Panc1 (cell line): ENCODE measurements around the gene C19orf47. TPM values are rescaled to one million over a fixed set of nuclear protein-coding genes. Genes with fewer than 3 reads are reported as not detected.
A peak's percentile ranks its signal among the peaks of the same experiment; 100 is the strongest.

ENCODE experiments used
- ATAC-seq: fragments of 200-7000 bp; cut with Tn5 transposase; 2 replicates; pipeline ENCODE4 v1.9.1; 2020; ENCODE audit warnings: mild to moderate bottlenecking, moderate library complexity
- BruUV-seq: library from RNA; stranded (reverse); fragments of 400-500 nt; replicated peaks from 2 replicates; lab custom pipeline; 2021; lab: Mats Ljungman, UMichigan
- CTCF ChIA-PET: fragments of 300-600 bp; sonication (Branson Sonifier 250); formaldehyde crosslinking; loops from one replicate; lab custom pipeline; 2022; ENCODE audit warnings: antibody characterized with exemption; lab: Charles Lee
- POLR2A ChIA-PET: fragments of 300-600 bp; sonication (Branson Sonifier 250); formaldehyde crosslinking; loops from one replicate; lab custom pipeline; 2022; ENCODE audit warnings: antibody characterized with exemption; lab: Charles Lee
- DNase-seq: peaks from one replicate; pipeline ENCODE4 v3.0.0-alpha.2; 2010; ENCODE audit warnings: low read depth, low spot score
- H3K27ac ChIP-seq: 2 replicates; pipeline ENCODE4 v1.5.1; 2011; ENCODE audit warnings: mild to moderate bottlenecking, low read length, inconsistent platforms
- H3K27me3 ChIP-seq: fragments of 200-500 bp; sonication (Bioruptor generic); 2 replicates; pipeline ENCODE4 v1.6.0; 2014; ENCODE audit warnings: low read length, inconsistent platforms; ENCODE audit not compliant: control insufficient read depth, insufficient read depth
- H3K36me3 ChIP-seq: fragments of 200-500 bp; sonication (Bioruptor generic); 2 replicates; pipeline ENCODE4 v1.5.1; 2014; ENCODE audit warnings: inconsistent platforms, mild to moderate bottlenecking, low read length, moderate library complexity; ENCODE audit not compliant: control insufficient read depth, insufficient read depth
- H3K4me1 ChIP-seq: 2 replicates; pipeline ENCODE4 v1.5.1; 2011; ENCODE audit warnings: inconsistent platforms, mild to moderate bottlenecking, low read length, moderate library complexity; ENCODE audit not compliant: control insufficient read depth, insufficient read depth
- H3K4me3 ChIP-seq, 2 experiments: 2 replicates each; pipeline ENCODE4 v1.5.1; 2011 to 2012; ENCODE audit warnings: low read depth in 2 of 2, low read length in 2 of 2, mild to moderate bottlenecking in 2 of 2, inconsistent platforms in 1 of 2, moderate library complexity in 1 of 2
- H3K9me3 ChIP-seq: fragments of 200-500 bp; sonication (Bioruptor generic); 2 replicates; pipeline ENCODE4 v1.5.1; 2014; ENCODE audit warnings: low read depth, mild to moderate bottlenecking, inconsistent platforms, low read length, moderate library complexity; ENCODE audit not compliant: control insufficient read depth, insufficient read depth
- CTCF ChIP-seq: fragments of 450-650 bp; IDR thresholded peaks from 2 replicates; pipeline ENCODE4 v1.5.1; 2017; ENCODE audit warnings: mild to moderate bottlenecking
- POLR2AphosphoS5 ChIP-seq: IDR thresholded peaks from 2 replicates; pipeline ENCODE4 v1.6.1; 2012; ENCODE audit warnings: mild to moderate bottlenecking, low read depth, low read length, moderate library complexity
- REST ChIP-seq, 2 experiments: IDR thresholded peaks; 2 replicates each; pipeline ENCODE4 v1.6.1; 2011 to 2012; ENCODE audit warnings: low read depth in 2 of 2, control low read depth in 1 of 2, low read length in 1 of 2, mild to moderate bottlenecking in 1 of 2, moderate library complexity in 1 of 2; ENCODE audit not compliant: insufficient read depth in 1 of 2
- SIN3A ChIP-seq: IDR thresholded peaks from 2 replicates; pipeline ENCODE4 v1.6.1; 2012; ENCODE audit warnings: low read depth, mild to moderate bottlenecking, low read length, moderate library complexity, borderline replicate concordance; ENCODE audit not compliant: insufficient read depth
- TCF7L2 ChIP-seq: IDR thresholded peaks from 2 replicates; pipeline ENCODE4 v1.6.1; 2011; ENCODE audit warnings: mild to moderate bottlenecking, low read depth, low read length, inconsistent platforms
- in situ Hi-C: cut with HindIII; loops from 2 replicates; pipeline ENCODE4 v1.10.0; 2016; ENCODE audit warnings: low sequenced_read_pairs, low pct_unique_long_range_greater_than_20kb
- intact Hi-C: fragments of 100-400 bp; cut with micrococcal nuclease; formaldehyde crosslinking; loops from one replicate; pipeline ENCODE4 v1.10.0; 2022; ENCODE audit not compliant: unreplicated experiment
- total RNA-seq: library from RNA; stranded (reverse); gene quantifications from one replicate; pipeline ENCODE4 v1.2.1, GENCODE V29; 2021; ENCODE audit not compliant: unreplicated experiment

C19orf47 gene
- total RNA-seq, 1 experiment from 2014 or later: 29.0 TPM

GRCh38 chr19:40314656-40315055, 33.5 kb downstream of the C19orf47 start:
- BruUV-seq: TSS peak; percentile 34

GRCh38 chr19:40313229-40313983, 34.8 kb downstream of the C19orf47 start:
- peaks cover 12% of the 10 kb centered on the region; the same call in 1 of the 2 replicates for H3K27me3 ChIP-seq
- CTCF ChIA-PET: interaction anchor here (0.7 to 5.3 kb wide), 8 partner anchors 9 to 654 kb away, joined by 3 to 128 read pairs (median 4); partner anchors contain the start of gene TTC9B
- H3K36me3 ChIP-seq: no peaks in the 10 kb centered on the region
- no peak overlapping the region for H3K4me3 ChIP-seq
- no peak for ATAC-seq
- POLR2A ChIA-PET: interaction anchor here (0.6 to 1.6 kb wide), 4 partner anchors 8 to 1801 kb away, joined by 3 to 5 read pairs (median 4); no protein-coding TSS in a partner anchor
- in situ Hi-C loops (no loop called here), intact Hi-C loops (no loop called here)
- no peaks in the 10 kb centered on the region for H3K4me1 ChIP-seq
- TF ChIP-seq CTCF (no peak), POLR2AphosphoS5 (no peak), SIN3A (no peak), REST (IDR thresholded peaks at IDR 0.05; ENCODE audit: insufficient read depth in 1 of 2, low read depth in 2 of 2, low read length in 1 of 2) (no peak), TCF7L2 (no peak)
- DNase-seq: no peak
- no peaks in the 10 kb centered on the region for H3K9me3 ChIP-seq
- BruUV-seq: no TSS peak
- no peak overlapping the region for H3K27ac ChIP-seq

More at GRCh38 chr19:40314656-40315055, 33.5 kb downstream of the C19orf47 start:
- Histone ChIP-seq H3K27me3 (peaks cover 10% of the 10 kb centered on the region; the same call in 1 of the 2 replicates), H3K9me3 (no peaks in the 10 kb centered on the region), H3K36me3 (no peaks in the 10 kb centered on the region), H3K4me3 (no peak overlapping the region), H3K27ac (no peak overlapping the region), H3K4me1 (no peaks in the 10 kb centered on the region)
- ChIA-PET POLR2A (interaction anchor here (0.5 to 1.6 kb wide), 3 partner anchors 9 to 1785 kb away, joined by 3 to 5 read pairs (median 5); no protein-coding TSS in a partner anchor), CTCF (interaction anchor here (0.5 to 5.3 kb wide), 5 partner anchors 9 to 30 kb away, joined by 3 to 128 read pairs (median 4); partner anchors contain the start of gene AKT2)
- in situ Hi-C loops (no loop called here), intact Hi-C loops (no loop called here)
- no peak for DNase-seq
- no peak for ATAC-seq
- TF ChIP-seq POLR2AphosphoS5 (no peak), TCF7L2 (no peak)
